Measurements from ENCODE around the gene C3orf18. TPM values are rescaled to one million over a fixed set of nuclear protein-coding genes. Genes with fewer than 3 reads are reported as not detected.
A peak's percentile ranks its signal among the peaks of the same experiment; 100 is the strongest.

C3orf18 gene
- total and polyA plus RNA-seq, 7 donors, result 7.3 to 30.1 (median 17.0) TPM

- H3K27ac ChIP-seq, result no peak overlapping the region
- no peaks in the 10 kb centered on the region for H3K9me3 ChIP-seq
- no peak for DNase-seq
- H3K36me3 ChIP-seq (ENCODE audit: insufficient read depth in 1 of 2, low read depth in 1 of 2), result no peaks in the 10 kb centered on the region
- no peaks in the 10 kb centered on the region for H3K4me1 ChIP-seq
- WGBS, 3 donors, result 77 to 84% (median 79%) methylated on average over 9 of the region's 9 CpGs
- no peak overlapping the region for H3K4me3 ChIP-seq
- intact Hi-C loops (cut with DNase I), result no loop called here
- TF ChIP-seq CTCF (IDR thresholded peaks at IDR 0.05), result no peak
- H3K27me3 ChIP-seq (ENCODE audit: insufficient read depth in 3 of 3, low read length in 2 of 3), result peaks cover 0 to 1% (median 0%) of the 10 kb centered on the region in 3 donors
- no peak for ATAC-seq
These were observed 14.9 kb downstream of the C3orf18 start for GRCh38 chr3:50552598-50552997.

- no peaks in the 10 kb centered on the region for H3K9me3 ChIP-seq
- intact Hi-C loops (cut with DNase I), result no loop called here
- ATAC-seq (no peak), DNase-seq (no peak)
- TF ChIP-seq CTCF (IDR thresholded peaks at IDR 0.05), result no peak
- WGBS, 3 donors, result 77 to 81% (median 78%) methylated on average over 7 of the region's 7 CpGs
- H3K4me1 ChIP-seq, result no peaks in the 10 kb centered on the region
- peaks cover 0 to 1% (median 0%) of the 10 kb centered on the region in 3 donors for H3K27me3 ChIP-seq (ENCODE audit: insufficient read depth in 3 of 3, low read length in 2 of 3)
- H3K27ac ChIP-seq, result no peak overlapping the region
- H3K36me3 ChIP-seq (ENCODE audit: insufficient read depth in 1 of 2, low read depth in 1 of 2), result no peaks in the 10 kb centered on the region
- no peak overlapping the region for H3K4me3 ChIP-seq
These were observed 15.7 kb downstream of the C3orf18 start for GRCh38 chr3:50551681-50552435.

- ATAC-seq (no peak), DNase-seq (no peak)
- no peak overlapping the region for H3K4me3 ChIP-seq
- peaks cover 0 to 1% (median 0%) of the 10 kb centered on the region in 3 donors for H3K27me3 ChIP-seq (ENCODE audit: insufficient read depth in 3 of 3, low read length in 2 of 3)
- H3K4me1 ChIP-seq, result no peaks in the 10 kb centered on the region
- H3K9me3 ChIP-seq, result no peaks in the 10 kb centered on the region
- 63 to 72% (median 68%) methylated on average over 9 of the region's 9 CpGs for WGBS, 3 donors
- H3K27ac ChIP-seq, result no peak overlapping the region
- TF ChIP-seq CTCF (IDR thresholded peaks at IDR 0.05), result no peak
- no peaks in the 10 kb centered on the region for H3K36me3 ChIP-seq (ENCODE audit: insufficient read depth in 1 of 2, low read depth in 1 of 2)
- intact Hi-C loops (cut with DNase I), result no loop called here
These were observed 16.4 kb downstream of the C3orf18 start for GRCh38 chr3:50551054-50551659.

GRCh38 chr3:50550079-50550736 lies 17.3 kb downstream of the C3orf18 start:
- H3K27ac ChIP-seq, result no peak overlapping the region
- intact Hi-C loops (cut with DNase I), result no loop called here
- ATAC-seq (peak; percentile 46 to 80 (median 62)), DNase-seq (peak; percentile 49 to 68)
- H3K4me1 ChIP-seq, result no peaks in the 10 kb centered on the region
- H3K4me3 ChIP-seq, result no peak overlapping the region
- no peaks in the 10 kb centered on the region for H3K9me3 ChIP-seq
- no peaks in the 10 kb centered on the region for H3K36me3 ChIP-seq (ENCODE audit: insufficient read depth in 1 of 2, low read depth in 1 of 2)
- peak; percentile 70 for TF ChIP-seq CTCF (IDR thresholded peaks at IDR 0.05)
- WGBS, 3 donors, result 41 to 61% (median 51%) methylated on average over 9 to 13 of the region's 13 CpGs
- peaks cover 0 to 1% (median 0%) of the 10 kb centered on the region in 3 donors for H3K27me3 ChIP-seq (ENCODE audit: insufficient read depth in 3 of 3, low read length in 2 of 3)

Measured in psoas muscle (tissue), 8 donors.